ENCODE results near the gene PCBD1.

PCBD1 gene

GRCh38 chr10:70901276-70901878, 13.0 kb upstream of the PCBD1 start:
- no peak for DNase-seq

- no peak for DNase-seq
Measured at GRCh38 chr10:70899096-70899495, 10.7 kb upstream of the PCBD1 start.

DNA sequence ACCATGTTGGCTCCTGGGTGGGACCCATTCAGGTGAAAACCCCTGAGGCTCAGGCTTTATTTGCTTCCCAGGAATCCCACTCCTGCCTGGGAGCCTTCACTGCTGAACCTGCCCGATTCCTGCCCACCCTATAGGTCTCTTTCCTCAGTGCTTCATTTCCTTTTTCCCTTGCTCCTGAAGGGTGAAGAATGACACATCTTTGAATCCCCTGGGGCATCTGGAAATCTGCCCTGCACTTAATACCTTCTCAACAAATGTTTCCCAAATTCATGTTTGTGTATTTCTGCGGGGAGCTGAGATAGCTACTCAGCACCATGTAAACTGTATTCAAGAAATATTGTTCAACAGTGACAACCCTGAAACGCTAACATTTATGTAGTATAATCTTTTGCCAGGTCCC, 10.3 kb upstream of the PCBD1 start:
- no peak for DNase-seq

- no peak for DNase-seq
Measured at GRCh38 chr10:70896551-70896950, 8.2 kb upstream of the PCBD1 start.

DNA sequence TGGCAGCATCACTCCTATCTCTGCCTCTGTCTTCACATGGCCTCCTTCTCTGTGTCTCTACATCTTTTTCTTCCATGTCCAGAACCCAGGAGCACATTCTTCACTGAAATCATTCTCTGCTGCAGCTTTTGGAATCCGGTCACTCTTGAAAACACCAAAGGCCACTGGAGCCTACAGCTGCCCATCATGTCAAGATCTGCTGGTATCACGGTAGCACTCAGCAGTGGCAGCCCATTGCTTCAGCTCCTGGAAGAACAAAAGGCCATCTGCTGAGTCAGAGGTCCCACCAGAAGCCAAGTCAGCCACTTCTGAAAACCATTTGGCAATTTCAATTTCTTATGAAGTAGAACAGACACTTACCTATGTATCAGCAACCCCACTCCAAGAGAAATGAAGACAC, 6.1 kb upstream of the PCBD1 start:
- DNase-seq: no peak

DNA sequence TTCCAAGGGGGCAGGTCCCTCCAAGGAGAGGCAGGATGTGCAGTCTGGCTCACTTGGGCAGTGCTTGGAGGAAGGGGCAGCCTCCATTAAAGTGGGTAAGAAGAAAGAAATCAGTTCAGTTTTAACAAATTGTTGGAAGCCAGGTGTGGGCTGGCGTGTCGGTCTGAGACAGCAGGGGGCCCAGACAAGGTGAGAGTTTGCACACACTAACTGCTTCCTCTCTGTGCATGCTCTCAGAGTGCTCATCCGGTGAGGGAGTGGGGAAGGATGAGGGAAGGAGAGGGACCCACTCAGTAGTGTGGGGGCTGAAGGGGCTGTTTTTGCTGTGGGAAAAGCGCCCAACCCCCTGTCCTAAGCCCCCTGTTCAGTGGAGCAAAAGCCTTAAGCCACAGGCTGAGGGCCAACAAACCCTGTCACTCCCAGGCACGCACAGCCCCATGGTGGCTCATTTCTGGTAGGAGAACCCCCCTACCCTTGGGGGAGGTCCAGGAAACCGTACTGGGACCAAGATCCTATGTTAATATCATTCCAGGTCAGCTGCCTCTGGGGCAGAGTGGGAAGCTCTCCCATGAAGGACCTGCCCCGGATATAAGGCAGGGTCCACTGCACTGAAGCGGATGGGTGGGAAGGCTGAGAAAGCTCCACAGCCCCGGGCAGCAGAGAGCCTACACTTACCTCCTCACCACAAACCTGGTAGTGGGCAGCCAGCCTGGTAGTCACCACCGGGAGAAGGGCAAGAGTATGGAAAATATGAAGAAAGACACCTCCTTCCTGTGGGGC, 5.1 kb upstream of the PCBD1 start:
- DNase-seq: no peak

DNA sequence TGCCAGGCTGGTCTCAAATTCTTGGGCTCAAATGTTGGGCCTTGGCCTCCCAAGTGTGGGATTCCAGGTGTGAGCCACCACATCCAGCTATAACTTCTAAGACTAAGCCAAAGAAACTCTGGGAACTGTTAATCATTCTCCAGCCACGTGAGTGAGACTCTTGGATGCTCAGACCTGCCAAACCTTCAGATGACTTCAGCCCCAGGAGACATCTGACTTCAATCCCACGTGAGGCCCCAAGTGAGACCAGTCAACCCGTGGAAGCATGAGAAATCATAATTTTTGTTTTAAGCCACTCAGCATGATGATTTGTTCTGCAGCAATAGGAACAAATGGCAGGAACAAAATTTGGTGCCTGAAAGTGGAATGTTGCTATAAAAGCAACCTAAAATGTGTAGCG, 4.3 kb upstream of the PCBD1 start:
- no peak for DNase-seq

DNA sequence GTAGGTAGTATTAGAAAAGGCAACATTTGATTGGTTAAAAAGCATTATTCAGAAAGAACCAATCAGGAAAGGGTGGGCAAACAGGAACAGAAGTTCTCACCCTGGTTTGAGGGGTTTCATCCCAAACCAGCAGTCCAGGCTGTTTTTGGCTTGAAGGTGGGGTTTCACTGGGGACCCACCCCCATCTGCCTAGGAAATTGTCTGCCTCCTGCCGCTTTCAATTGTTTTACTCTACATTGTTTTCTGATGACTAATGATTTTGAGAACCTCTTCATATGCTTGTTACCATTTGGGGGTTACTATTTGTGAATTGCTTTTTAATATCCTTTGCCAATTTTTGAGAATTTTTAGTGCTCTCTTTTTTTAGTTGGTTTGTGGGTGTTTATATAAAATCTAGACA, 3.3 kb upstream of the PCBD1 start:
- no peak for DNase-seq

DNA sequence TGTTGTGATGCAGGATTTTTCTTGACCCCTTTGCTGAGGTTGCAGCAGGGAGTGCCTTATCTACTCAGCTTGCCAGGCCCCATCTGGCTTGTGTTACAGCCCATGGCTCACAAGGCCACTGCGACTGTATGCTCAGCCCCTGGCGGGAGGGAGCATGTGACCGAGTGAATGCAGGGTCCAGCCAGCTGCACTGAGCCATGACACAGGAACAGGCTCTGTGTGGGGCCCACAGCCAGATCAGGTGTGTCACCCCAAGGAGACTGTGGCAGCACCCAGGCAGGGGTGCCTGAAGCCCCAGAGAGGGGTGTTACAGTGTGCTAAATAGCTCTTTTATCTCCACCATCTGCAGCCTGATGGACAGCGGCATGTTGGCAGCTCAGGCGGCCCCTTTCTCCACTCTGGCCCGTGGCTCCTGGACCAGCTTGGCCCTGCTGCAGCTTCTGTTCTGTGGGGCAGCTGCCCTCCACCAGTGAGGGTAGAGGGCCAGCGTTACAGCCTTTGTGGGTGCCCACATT, 2.6 kb upstream of the PCBD1 start:
- no peak for DNase-seq

- DNase-seq: no peak
Measured at GRCh38 chr10:70889291-70889690, 926 bp upstream of the PCBD1 start.

DNA sequence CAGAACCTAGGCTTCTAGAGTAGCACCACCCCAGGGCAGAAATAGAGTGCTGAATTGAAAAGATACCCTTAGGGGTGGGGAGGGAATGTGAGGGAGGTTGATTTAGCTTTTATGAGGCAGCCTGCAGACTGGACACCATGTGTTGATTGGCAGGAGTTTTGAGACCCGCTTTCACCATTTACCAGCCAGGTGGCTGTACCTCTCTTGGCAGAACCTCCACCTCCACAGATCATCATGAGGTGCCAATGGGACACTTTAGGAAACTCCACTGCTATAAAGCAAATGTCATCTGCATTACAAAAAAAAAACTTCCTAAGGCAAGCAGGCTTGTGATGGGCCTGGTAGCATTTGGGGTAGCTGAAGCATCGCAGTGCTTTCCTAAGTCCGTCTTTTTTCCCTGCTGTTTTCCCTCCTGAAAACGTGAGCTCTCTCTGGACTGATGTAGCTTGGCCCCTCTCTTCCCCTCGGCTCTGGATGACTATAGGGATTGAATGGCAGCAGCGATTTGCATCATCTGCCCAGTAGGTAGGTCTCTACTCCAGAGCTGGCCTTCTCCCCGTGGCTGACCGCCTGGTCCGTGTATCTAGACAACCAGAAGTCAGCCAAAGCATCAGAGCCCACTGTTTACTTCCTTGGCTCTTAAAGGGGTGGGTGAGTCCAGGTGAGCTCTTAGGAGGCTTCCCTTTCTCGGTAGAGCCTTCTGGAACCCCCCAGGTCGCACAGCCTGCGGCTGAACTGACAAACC, 1.3 kb downstream of the PCBD1 start:
- DNase-seq: no peak

DNA sequence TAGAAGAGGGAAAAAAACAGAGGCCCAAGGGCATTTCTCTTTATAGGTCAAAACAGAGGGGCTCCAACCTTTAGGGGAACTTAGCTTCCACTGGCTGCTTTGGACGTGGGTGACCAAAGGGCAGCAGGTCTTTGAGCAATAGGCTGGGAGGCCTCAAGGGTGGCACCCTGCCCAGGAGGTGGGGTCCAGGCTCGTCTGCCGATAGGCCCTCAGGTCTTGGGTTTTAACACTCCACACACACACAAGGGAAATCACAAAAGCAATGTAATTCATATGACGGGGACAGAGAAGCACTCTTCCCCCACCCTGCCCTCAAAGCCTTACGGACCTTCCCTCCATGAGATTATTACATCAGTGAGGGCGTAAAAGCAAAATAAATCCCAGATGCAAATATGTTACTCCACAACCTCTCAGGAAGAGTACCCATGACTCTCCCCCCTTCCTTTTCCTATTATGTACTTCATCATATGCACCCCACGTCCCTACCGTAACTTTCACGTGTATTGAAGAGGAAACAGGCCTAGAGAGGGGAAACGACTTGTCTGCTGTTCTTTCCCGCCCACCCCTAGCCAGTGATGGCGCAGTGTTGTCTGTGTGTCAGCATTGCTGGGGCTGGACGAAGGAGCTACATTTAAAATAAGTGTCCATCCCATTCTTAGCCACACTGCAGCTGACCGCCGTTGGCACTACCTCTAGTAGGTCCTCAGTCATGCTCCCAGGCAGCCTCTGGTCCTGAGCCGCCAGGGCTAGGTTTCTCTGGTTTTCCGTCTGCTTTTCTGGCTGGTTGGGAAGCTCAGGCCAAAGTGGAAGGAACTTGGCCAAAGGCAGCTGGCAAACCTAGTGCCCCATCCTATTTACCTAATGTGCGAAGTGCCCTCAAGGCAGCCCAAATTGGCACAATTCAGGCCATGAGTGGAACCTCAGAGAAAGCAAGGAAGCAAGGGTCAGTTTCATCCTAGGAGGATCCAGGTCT, 2.1 kb downstream of the PCBD1 start:
- DNase-seq: no peak

DNA sequence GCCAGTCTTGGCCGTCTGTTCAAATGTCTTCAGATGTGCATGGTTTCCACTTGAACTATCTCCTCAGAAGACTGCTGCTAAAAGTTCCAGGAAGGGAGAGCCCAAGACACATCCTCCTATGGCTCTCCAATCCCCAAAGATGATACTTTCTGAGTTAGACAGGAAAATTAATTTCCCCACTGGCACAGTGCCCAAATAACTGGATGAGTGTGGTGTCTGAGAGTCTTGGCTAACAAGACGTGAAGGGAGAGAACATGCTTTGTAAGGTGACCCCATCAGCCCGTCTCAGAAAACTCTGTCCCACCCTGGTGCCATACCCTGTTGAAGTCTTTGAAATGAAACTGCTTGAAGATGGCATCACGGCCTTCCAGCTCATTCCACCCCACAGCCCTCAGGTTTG, 2.9 kb downstream of the PCBD1 start:
- DNase-seq: no peak

DNA sequence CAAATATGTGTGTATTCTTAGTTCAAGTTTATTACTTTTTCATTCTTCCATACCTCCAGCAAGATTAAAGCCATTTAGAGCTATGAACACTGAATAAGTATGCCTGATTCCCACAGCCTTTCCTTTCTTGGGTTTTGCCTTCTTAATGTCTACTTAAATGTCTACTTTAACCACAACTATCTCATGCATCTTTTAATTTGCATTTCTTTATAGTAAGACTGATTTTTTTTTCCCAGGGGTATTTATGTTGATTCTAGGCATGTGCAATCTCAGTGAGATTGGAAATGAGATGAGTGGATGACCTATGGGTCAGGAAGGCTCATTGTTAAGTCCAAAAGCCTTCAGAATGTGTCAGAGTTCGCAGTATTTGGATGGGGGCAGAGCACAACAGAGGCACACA, 3.6 kb downstream of the PCBD1 start:
- no peak for DNase-seq

DNA sequence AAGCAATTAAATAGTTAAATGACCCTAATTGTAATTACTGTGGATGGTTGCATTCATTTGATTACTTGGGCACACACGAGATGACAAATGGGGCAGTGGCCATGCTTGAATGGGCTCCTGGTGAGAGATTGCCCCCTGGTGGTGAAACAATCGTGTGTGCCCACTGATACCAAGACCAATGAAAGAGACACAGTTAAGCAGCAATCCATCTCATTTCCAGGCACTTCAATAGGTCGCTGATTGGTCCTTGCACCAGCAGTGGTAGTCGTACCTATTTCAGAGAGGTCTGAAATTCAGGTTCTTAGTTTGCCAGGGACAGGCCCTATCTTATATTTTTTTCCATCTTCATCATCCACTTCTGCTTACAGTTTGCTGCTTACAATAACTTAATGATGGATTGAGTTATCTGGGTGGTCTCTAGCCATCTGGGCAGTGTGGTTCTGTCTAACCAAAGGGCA, 8.3 kb downstream of the PCBD1 start:
- peak; percentile 53 for DNase-seq

GRCh38 chr10:70879207-70879606, 9.2 kb downstream of the PCBD1 start:
- no peak for DNase-seq

DNA sequence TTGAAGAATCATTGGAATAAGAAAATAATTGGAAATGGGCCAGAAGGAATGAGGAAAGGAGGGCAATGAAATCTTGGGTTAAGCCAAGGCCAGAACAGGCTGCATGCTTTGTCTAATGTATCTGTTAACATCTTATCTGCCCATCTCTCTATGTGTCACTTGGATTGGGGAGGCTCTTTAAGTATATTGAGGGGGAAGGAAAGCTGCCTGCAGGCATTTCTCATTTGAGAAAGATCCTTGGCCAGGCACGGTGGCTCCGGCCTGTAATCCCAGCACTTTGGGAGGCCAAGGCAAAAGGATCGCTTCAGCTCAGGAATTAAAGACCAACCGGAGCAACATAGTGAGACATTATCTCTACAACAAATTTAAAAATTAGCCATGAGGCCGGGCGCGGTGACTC, 14.3 kb downstream of the PCBD1 start:
- DNase-seq: no peak

DNA sequence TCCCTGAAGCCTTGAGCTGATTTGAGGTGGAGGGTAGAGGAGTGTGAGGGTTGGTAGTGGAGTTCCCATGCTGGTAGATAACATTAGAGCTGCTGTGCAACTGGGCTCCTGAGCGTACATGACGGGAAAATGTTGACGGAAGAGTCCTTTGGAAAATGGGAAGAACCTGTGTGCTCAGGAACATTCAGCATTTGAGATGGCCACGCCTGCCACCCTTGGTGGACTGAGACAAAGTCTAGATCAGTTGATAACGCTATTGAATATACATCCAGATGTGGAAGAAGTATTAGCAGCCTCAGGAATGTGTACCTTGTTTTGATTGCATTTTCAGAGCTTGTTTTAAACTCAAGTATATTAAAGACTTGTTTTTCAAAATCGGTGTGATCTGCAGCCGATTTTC, 16.1 kb downstream of the PCBD1 start:
- DNase-seq: no peak

- no peak for DNase-seq
Measured at GRCh38 chr10:70866424-70866823, 21.9 kb downstream of the PCBD1 start.

DNA sequence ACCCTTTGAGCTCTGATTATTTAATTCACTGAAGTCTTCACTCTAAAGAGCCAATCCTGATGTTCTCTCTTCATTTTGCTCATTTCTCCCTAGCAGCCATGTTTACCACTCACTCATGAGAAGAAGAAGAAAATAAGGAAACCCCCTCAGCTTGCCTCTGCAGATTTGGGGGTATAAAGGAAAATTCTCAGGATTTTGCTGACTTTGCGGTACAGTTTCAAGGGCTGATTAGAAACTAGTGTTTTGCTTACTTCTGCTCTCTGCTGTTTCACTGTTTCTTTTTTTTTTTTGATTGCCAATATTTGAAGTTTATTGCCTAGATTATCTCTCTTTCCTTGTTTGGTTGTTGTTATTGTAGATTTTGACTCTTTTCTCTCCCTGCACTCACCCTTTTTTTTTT, 23.4 kb downstream of the PCBD1 start:
- DNase-seq: no peak

- no peak for DNase-seq
Measured at GRCh38 chr10:70863470-70864160, 24.8 kb downstream of the PCBD1 start.
